IPS-NIHi7 (cell line): ENCODE data around the gene PHB1.
"Not testable (repeated sequence)": the region's sequence is repeated elsewhere in the genome, so short reads cannot be mapped to it uniquely, and the experiment has no call there.

Experiments used
- DNase-seq: peaks from one replicate; pipeline ENCODE4 v3.0.0; 2012; ENCODE audit warnings: mixed read lengths; ENCODE audit errors: extremely low spot score

Gene PHB1

GRCh38 chr17:49381033-49381432, 33.6 kb downstream of the PHB1 start:
- no peak for DNase-seq

- DNase-seq: no peak
Observed at GRCh38 chr17:49379926-49380325, 34.8 kb downstream of the PHB1 start.

- no peak for DNase-seq
Observed at GRCh38 chr17:49378311-49378710, 36.4 kb downstream of the PHB1 start.

- no peak for DNase-seq
Observed at GRCh38 chr17:49375544-49375943, 39.1 kb downstream of the PHB1 start.

GRCh38 chr17:49373115-49373514, 41.6 kb downstream of the PHB1 start:
- no peak for DNase-seq

- no peak for DNase-seq
Observed at GRCh38 chr17:49372425-49372824, 42.3 kb downstream of the PHB1 start.

GRCh38 chr17:49370971-49371834, 43.5 kb downstream of the PHB1 start:
- peak; percentile 92 for DNase-seq

- no peak for DNase-seq
Observed at GRCh38 chr17:49369760-49370159, 44.9 kb downstream of the PHB1 start.

GRCh38 chr17:49369089-49369488, 45.6 kb downstream of the PHB1 start:
- DNase-seq: no peak

GRCh38 chr17:49365667-49366066, 49.0 kb downstream of the PHB1 start:
- peak; percentile 41 for DNase-seq

- not testable (repeated sequence) for DNase-seq
Observed at GRCh38 chr17:49365126-49365525, 49.6 kb downstream of the PHB1 start.

- no peak for DNase-seq
Observed at GRCh38 chr17:49364119-49364518, 50.6 kb downstream of the PHB1 start.

GRCh38 chr17:49363251-49363650, 51.4 kb downstream of the PHB1 start:
- no peak for DNase-seq

GRCh38 chr17:49362723-49363117, 52.0 kb downstream of the PHB1 start:
- DNase-seq: no peak

GRCh38 chr17:49361902-49362722, 52.6 kb downstream of the PHB1 start, which contains the start of gene ZNF652:
TSS of gene ZNF652 (minus strand) at chr17:49362250. CDS start at chr17:49317725, 44,525 bp downstream.
- DNase-seq: peak; percentile 98

- DNase-seq: no peak
Observed at GRCh38 chr17:49361129-49361901, 53.4 kb downstream of the PHB1 start.

- peak; percentile 30 for DNase-seq
Observed at GRCh38 chr17:49360796-49361128, 53.9 kb downstream of the PHB1 start.

- DNase-seq: no peak
Observed at GRCh38 chr17:49359990-49360795, 54.5 kb downstream of the PHB1 start.

GRCh38 chr17:49358641-49359247, 55.9 kb downstream of the PHB1 start:
- no peak for DNase-seq

- DNase-seq: no peak
Observed at GRCh38 chr17:49357516-49357915, 57.2 kb downstream of the PHB1 start.

- no peak for DNase-seq
Observed at GRCh38 chr17:49356320-49356719, 58.4 kb downstream of the PHB1 start.
